ENCODE measurements around the gene SH2D1A.

Gene SH2D1A

GRCh38 chrX:124338733-124339514 lies 7.4 kb upstream of the SH2D1A start:
- no peaks in the 10 kb centered on the region for H3K27me3 ChIP-seq (ENCODE audit: insufficient read depth, low read length)
- H3K4me3 ChIP-seq (ENCODE audit: low read length), result no peak overlapping the region
- H3K4me1 ChIP-seq (ENCODE audit: insufficient read depth, low read length), result no peaks in the 10 kb centered on the region
- no peaks in the 10 kb centered on the region for H3K36me3 ChIP-seq (ENCODE audit: insufficient read depth, low read depth, low read length)
- H3K9ac ChIP-seq (ENCODE audit: low read depth, low read length), result no peak overlapping the region
- no peaks in the 10 kb centered on the region for H3K9me3 ChIP-seq (ENCODE audit: insufficient read depth, low read depth, low read length)
- H3K27ac ChIP-seq (ENCODE audit: low read length), result no peak overlapping the region

DNA sequence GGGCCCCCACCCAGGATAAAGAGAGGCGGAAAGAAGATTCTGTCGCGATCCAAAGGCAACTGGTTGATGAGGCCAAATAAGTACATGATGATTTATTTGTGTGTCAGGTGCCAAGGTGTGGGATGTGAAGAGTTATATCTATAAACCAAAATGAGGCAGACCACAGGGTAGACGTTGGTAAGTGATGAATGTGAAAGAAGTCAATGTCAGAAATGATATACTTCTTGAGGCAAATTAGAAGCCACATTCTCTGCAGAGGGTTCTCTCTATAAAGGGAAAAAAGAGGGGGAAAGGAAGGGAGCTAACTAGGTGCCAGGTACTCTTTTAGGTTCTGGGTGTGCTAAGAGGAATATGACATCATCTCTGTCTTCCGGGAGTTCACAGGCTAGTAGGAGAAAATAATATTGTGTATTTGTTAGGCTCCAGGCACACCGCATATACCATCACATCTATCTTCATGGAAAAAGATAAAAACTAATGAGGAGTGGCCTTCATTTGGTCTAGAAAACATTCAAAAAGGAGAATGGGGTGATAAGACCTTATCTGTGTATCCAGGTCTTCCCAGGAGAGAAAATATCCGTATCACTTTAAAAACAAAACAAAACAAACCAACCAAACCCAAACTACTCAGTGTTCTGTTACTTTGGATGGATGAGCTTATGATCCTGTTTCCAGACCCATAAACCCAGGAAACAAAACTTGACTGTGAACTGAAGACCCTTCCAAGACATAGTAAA lies 4.8 kb upstream of the SH2D1A start:
- no peak overlapping the region for H3K9ac ChIP-seq (ENCODE audit: low read depth, low read length)
- no peak overlapping the region for H3K4me3 ChIP-seq (ENCODE audit: low read length)
- no peaks in the 10 kb centered on the region for H3K9me3 ChIP-seq (ENCODE audit: insufficient read depth, low read depth, low read length)
- H3K27me3 ChIP-seq (ENCODE audit: insufficient read depth, low read length), result no peaks in the 10 kb centered on the region
- no peaks in the 10 kb centered on the region for H3K4me1 ChIP-seq (ENCODE audit: insufficient read depth, low read length)
- no peaks in the 10 kb centered on the region for H3K36me3 ChIP-seq (ENCODE audit: insufficient read depth, low read depth, low read length)
- H3K27ac ChIP-seq (ENCODE audit: low read length), result no peak overlapping the region

DNA sequence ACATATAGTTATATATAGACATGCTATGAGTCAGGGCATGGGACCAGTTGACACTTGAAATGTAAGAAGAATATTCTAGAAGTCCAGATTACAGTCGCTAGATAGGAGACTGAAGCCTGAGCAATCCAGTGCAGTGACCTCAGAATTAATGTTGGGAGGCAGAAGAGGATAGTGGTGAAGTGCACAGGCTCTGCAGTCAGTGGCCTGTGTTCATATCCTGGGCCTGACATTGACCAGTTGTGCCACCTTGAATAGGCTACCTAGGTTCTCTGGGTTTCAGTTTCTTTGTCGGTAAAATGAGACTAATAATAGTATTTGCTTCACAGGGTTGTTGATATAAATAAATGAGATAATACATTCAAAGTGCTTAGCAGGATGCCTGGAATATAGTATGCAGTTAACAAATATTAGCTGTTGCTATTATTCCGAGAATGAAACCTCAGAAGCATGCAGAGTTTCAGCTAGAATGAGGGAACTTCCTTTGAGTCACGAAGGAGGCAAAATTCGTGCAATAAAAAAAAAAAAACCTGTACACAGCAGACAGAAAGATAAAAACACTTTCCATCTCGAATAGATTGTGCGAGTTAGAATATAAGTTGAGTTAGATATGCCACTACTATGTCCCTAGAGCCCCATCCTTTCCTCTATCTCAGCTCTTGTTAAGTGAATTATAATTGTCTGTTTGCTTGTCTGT lies 4.0 kb upstream of the SH2D1A start:
- H3K4me3 ChIP-seq (ENCODE audit: low read length), result no peak overlapping the region
- H3K9me3 ChIP-seq (ENCODE audit: insufficient read depth, low read depth, low read length), result no peaks in the 10 kb centered on the region
- H3K9ac ChIP-seq (ENCODE audit: low read depth, low read length), result no peak overlapping the region
- no peaks in the 10 kb centered on the region for H3K4me1 ChIP-seq (ENCODE audit: insufficient read depth, low read length)
- no peaks in the 10 kb centered on the region for H3K36me3 ChIP-seq (ENCODE audit: insufficient read depth, low read depth, low read length)
- no peaks in the 10 kb centered on the region for H3K27me3 ChIP-seq (ENCODE audit: insufficient read depth, low read length)
- no peak overlapping the region for H3K27ac ChIP-seq (ENCODE audit: low read length)

DNA sequence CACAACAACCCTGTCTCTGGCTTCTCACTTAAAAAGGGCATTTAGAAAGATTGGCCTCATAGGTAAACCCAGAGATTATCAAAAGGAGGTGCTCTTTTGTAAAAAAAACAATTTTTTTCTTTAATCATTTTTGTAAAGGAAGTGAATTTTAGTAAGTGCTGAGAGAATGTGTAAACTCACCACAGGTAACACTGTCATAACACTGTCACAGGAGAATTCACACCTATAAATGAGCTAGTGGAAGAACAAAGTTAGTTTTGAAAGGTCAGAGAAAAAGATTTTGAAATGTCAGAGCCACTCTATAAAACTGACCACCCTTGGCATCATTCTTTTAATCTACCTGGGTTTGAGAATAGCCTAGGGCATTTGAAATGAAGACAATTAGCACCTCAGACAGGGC lies 3.3 kb upstream of the SH2D1A start:
- Histone ChIP-seq H3K9ac (ENCODE audit: low read depth, low read length) (no peak overlapping the region), H3K36me3 (ENCODE audit: insufficient read depth, low read depth, low read length) (no peaks in the 10 kb centered on the region), H3K4me1 (ENCODE audit: insufficient read depth, low read length) (no peaks in the 10 kb centered on the region), H3K27me3 (ENCODE audit: insufficient read depth, low read length) (no peaks in the 10 kb centered on the region), H3K9me3 (ENCODE audit: insufficient read depth, low read depth, low read length) (no peaks in the 10 kb centered on the region), H3K4me3 (ENCODE audit: low read length) (no peak overlapping the region), H3K27ac (ENCODE audit: low read length) (no peak overlapping the region)

- Histone ChIP-seq H3K9me3 (ENCODE audit: insufficient read depth, low read depth, low read length) (no peaks in the 10 kb centered on the region), H3K4me3 (ENCODE audit: low read length) (no peak overlapping the region), H3K27me3 (ENCODE audit: insufficient read depth, low read length) (no peaks in the 10 kb centered on the region), H3K27ac (ENCODE audit: low read length) (no peak overlapping the region), H3K4me1 (ENCODE audit: insufficient read depth, low read length) (no peaks in the 10 kb centered on the region), H3K9ac (ENCODE audit: low read depth, low read length) (no peak overlapping the region), H3K36me3 (ENCODE audit: insufficient read depth, low read depth, low read length) (no peaks in the 10 kb centered on the region)
Measured at GRCh38 chrX:124344246-124344645, 2.1 kb upstream of the SH2D1A start.

DNA sequence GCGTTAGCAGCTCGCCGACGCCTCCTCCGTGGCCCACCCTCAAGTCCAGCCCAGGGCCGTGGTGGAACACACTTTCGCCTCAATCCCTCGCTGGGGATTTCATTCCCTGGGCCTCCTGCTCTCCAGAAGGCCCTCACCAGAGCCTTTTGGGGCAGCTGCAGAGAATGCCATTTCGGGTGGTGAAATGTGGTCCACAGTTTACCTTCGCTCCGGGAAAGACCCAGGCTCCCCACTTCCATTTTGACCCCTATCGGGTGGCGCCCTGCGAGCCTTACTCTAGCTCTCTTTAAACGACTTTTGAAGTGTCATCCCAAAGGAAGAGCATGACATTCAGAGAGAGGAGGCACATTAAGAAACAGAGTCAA lies 496 bp downstream of the SH2D1A start:
- Histone ChIP-seq H3K9ac (ENCODE audit: low read depth, low read length) (no peak overlapping the region), H3K27me3 (ENCODE audit: insufficient read depth, low read length) (no peaks in the 10 kb centered on the region), H3K9me3 (ENCODE audit: insufficient read depth, low read depth, low read length) (no peaks in the 10 kb centered on the region), H3K27ac (ENCODE audit: low read length) (no peak overlapping the region), H3K4me1 (ENCODE audit: insufficient read depth, low read length) (no peaks in the 10 kb centered on the region), H3K4me3 (ENCODE audit: low read length) (no peak overlapping the region), H3K36me3 (ENCODE audit: insufficient read depth, low read depth, low read length) (no peaks in the 10 kb centered on the region)

GRCh38 chrX:124347242-124347641 lies 879 bp downstream of the SH2D1A start:
- Histone ChIP-seq H3K36me3 (ENCODE audit: insufficient read depth, low read depth, low read length) (no peaks in the 10 kb centered on the region), H3K4me1 (ENCODE audit: insufficient read depth, low read length) (no peaks in the 10 kb centered on the region), H3K4me3 (ENCODE audit: low read length) (no peak overlapping the region), H3K9ac (ENCODE audit: low read depth, low read length) (no peak overlapping the region), H3K27me3 (ENCODE audit: insufficient read depth, low read length) (no peaks in the 10 kb centered on the region), H3K9me3 (ENCODE audit: insufficient read depth, low read depth, low read length) (no peaks in the 10 kb centered on the region), H3K27ac (ENCODE audit: low read length) (no peak overlapping the region)

DNA sequence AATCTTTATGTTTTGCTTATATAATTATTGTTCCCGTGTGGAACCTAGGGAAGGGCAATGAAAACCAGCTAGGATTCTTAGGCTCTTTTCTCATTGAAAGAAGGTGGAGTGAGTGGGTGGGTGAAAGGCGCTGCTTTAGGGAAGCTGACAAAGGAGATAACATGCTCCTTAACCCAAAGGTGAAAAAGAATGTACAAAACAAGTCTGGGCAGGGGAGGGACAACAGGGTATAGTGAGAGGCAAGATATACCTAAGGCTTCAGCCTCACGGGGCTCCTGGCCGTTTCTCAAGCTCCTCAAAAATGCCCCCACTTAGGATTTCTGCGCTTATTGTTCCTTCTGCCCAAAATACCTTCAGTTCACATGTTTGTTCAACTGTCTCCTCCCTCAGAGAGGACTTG lies 1.8 kb downstream of the SH2D1A start:
- H3K9me3 ChIP-seq (ENCODE audit: insufficient read depth, low read depth, low read length), result no peaks in the 10 kb centered on the region
- H3K27me3 ChIP-seq (ENCODE audit: insufficient read depth, low read length), result no peaks in the 10 kb centered on the region
- H3K36me3 ChIP-seq (ENCODE audit: insufficient read depth, low read depth, low read length), result no peaks in the 10 kb centered on the region
- H3K4me3 ChIP-seq (ENCODE audit: low read length), result no peak overlapping the region
- H3K9ac ChIP-seq (ENCODE audit: low read depth, low read length), result no peak overlapping the region
- no peaks in the 10 kb centered on the region for H3K4me1 ChIP-seq (ENCODE audit: insufficient read depth, low read length)
- H3K27ac ChIP-seq (ENCODE audit: low read length), result no peak overlapping the region

DNA sequence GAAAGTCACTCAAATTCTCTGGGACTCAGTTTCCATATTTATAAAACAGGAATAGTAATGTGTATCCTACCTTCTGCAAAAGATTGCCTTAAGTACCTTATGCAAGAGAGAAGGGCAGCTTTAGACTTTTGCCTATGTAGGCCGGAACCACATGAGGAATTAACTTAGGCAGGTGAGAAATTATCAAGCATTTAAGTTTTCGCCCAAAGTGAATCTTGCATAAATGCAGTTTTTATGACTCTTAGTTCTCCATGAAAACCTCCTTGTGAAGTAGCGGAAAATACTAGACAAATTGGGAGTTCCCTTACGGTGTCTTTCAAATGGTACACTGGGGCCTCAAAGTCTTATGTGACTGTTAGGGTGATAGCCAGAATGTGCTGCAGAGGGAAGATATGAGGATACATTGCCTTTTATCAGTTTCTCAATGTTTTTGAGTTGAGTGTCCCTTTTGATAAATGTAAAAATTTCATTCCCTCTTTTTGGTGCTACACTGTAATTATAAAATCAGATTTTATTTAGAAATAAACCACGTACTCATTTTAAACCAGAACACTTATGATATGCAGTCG lies 2.6 kb downstream of the SH2D1A start:
- Histone ChIP-seq H3K27ac (ENCODE audit: low read length) (no peak overlapping the region), H3K4me3 (ENCODE audit: low read length) (no peak overlapping the region), H3K4me1 (ENCODE audit: insufficient read depth, low read length) (no peaks in the 10 kb centered on the region), H3K36me3 (ENCODE audit: insufficient read depth, low read depth, low read length) (no peaks in the 10 kb centered on the region), H3K27me3 (ENCODE audit: insufficient read depth, low read length) (no peaks in the 10 kb centered on the region), H3K9ac (ENCODE audit: low read depth, low read length) (no peak overlapping the region), H3K9me3 (ENCODE audit: insufficient read depth, low read depth, low read length) (no peaks in the 10 kb centered on the region)

DNA sequence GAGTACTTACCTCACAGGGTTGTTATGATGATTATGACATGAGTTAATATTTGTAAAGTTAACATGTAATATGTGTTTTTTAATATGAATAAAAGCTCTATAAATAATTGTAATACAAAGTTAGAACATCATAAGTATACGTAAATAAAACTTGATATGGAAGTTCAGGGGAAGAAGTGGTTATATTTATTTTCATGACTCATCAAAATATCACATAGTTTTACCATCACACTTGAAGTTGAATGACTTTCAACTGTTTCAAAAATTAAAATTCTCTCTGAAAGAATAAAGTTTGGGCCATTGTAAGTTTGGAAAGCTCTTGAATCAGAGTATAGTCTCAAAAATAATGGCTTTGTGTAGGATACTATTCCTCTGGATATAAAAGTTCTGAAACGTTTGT lies 8.3 kb downstream of the SH2D1A start:
- Histone ChIP-seq H3K4me3 (ENCODE audit: low read length) (no peak overlapping the region), H3K27ac (ENCODE audit: low read length) (no peak overlapping the region), H3K9ac (ENCODE audit: low read depth, low read length) (no peak overlapping the region), H3K4me1 (ENCODE audit: insufficient read depth, low read length) (no peaks in the 10 kb centered on the region), H3K27me3 (ENCODE audit: insufficient read depth, low read length) (no peaks in the 10 kb centered on the region), H3K9me3 (ENCODE audit: insufficient read depth, low read depth, low read length) (no peaks in the 10 kb centered on the region), H3K36me3 (ENCODE audit: insufficient read depth, low read depth, low read length) (no peaks in the 10 kb centered on the region)

- no peak overlapping the region for H3K4me3 ChIP-seq (ENCODE audit: low read length)
- no peaks in the 10 kb centered on the region for H3K36me3 ChIP-seq (ENCODE audit: insufficient read depth, low read depth, low read length)
- no peak overlapping the region for H3K27ac ChIP-seq (ENCODE audit: low read length)
- no peak overlapping the region for H3K9ac ChIP-seq (ENCODE audit: low read depth, low read length)
- H3K27me3 ChIP-seq (ENCODE audit: insufficient read depth, low read length), result no peaks in the 10 kb centered on the region
- no peaks in the 10 kb centered on the region for H3K4me1 ChIP-seq (ENCODE audit: insufficient read depth, low read length)
- no peaks in the 10 kb centered on the region for H3K9me3 ChIP-seq (ENCODE audit: insufficient read depth, low read depth, low read length)
Measured at GRCh38 chrX:124358800-124359383, 12.5 kb downstream of the SH2D1A start.
